Cardiac muscle cell (in vitro differentiated cells and primary cell): ENCODE measurements around the gene SGTB. TPM values are rescaled to one million over a fixed set of nuclear protein-coding genes. Genes with fewer than 3 reads are reported as not detected.
"Not testable (repeated sequence)": the region's sequence is repeated elsewhere in the genome, so short reads cannot be mapped to it uniquely, and the experiment has no call there.

Experiments used
- DNase-seq, 2 donors: peaks; one replicate each; pipeline versions ENCODE4 v3.0.0 to v3.0.0-alpha.2; 2010 to 2017; ENCODE audit warnings: low read depth in 1 of 2, low spot score in 1 of 2
- H3K27ac ChIP-seq: fragments of 200-600 bp; sonication (generic); 2 replicates; pipeline ENCODE4 v1.5.1; 2016
- H3K27me3 ChIP-seq: fragments of 200-600 bp; sonication (generic); 2 replicates; pipeline ENCODE4 v1.6.0; 2016; ENCODE audit warnings: control low read depth
- H3K36me3 ChIP-seq: fragments of 200-600 bp; sonication (generic); 2 replicates; pipeline ENCODE4 v1.5.1; 2016; ENCODE audit warnings: control low read depth
- H3K4me1 ChIP-seq: fragments of 200-600 bp; sonication (generic); 2 replicates; pipeline ENCODE4 v1.8.1; 2017; ENCODE audit warnings: low read depth, mild to moderate bottlenecking, mixed run types
- H3K4me3 ChIP-seq: fragments of 200-600 bp; sonication (generic); 2 replicates; pipeline ENCODE4 v1.5.1; 2016; ENCODE audit warnings: mild to moderate bottlenecking
- H3K9me3 ChIP-seq: fragments of 200-600 bp; sonication (generic); 2 replicates; pipeline ENCODE4 v1.5.1; 2017; ENCODE audit warnings: low read depth, mild to moderate bottlenecking, control low read depth
- polyA plus RNA-seq: library from polyadenylated mRNA; unstranded; fragments of >200 nt; fragmentation: Nextera tagmentation; extraction: Ambion mirVana; gene quantifications from 2 replicates; pipeline ENCODE4 v1.2.1, GENCODE V29; 2016
- total RNA-seq: library from RNA; depleted of rRNA; stranded (reverse); fragments of >200 nt; gene quantifications from 2 replicates; pipeline ENCODE4 v1.2.3, GENCODE V29; 2016
- TF ChIP-seq, protein P1 (sequence below): IDR thresholded peaks from 2 replicates; pipeline ENCODE4 v1.5.1; 2012; ENCODE audit warnings: low read depth, mild to moderate bottlenecking, low read length

The SGTB gene
- total and polyA plus RNA-seq, 2 experiments from 2014 or later: 2.9 to 5.9 TPM

DNA sequence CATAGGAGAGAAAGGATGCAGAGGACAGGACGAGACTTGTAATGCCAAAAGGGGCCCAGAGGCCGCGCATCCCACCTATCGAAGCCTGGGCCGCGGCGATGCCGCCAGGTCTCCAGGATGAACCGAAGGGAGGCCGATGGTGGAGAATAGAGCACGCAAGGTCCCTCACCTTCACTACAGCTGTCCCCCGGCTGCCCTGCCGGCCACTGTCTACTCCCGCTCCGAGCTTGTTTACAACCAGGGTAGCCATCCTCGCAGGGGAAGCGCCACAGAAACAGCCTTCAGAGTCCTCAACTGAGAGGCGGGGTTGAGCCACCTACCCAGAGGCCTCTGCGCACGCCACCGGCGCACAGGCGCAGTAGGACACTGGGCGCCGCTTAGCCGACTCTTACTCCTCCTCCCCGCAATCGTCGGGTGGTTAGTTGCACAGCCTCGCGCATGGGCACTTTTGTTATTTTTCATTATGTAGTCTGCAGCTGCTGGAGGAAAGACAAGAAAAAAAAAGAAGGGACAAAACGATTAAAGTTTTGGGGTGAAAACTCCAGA is 97.8 kb downstream of the SGTB start, which contains the start of gene TRIM23:
Gene TRIM23, minus strand, starts transcription at position 309 of the 546 bp plus-strand sequence. Its CDS starts 59 bp downstream, at position 250.
- Histone ChIP-seq H3K9me3 (no peaks in the 10 kb centered on the region), H3K4me3 (peak within 1 kb of the TSS; percentile 85), H3K36me3 (no peaks in the 10 kb centered on the region), H3K4me1 (peaks cover 14% of the 10 kb centered on the region), H3K27ac (peak within 1 kb of the TSS; percentile 87), H3K27me3 (no peaks in the 10 kb centered on the region)
- DNase-seq: peak; percentile 95 to 96
- TF ChIP-seq, protein P1, sequence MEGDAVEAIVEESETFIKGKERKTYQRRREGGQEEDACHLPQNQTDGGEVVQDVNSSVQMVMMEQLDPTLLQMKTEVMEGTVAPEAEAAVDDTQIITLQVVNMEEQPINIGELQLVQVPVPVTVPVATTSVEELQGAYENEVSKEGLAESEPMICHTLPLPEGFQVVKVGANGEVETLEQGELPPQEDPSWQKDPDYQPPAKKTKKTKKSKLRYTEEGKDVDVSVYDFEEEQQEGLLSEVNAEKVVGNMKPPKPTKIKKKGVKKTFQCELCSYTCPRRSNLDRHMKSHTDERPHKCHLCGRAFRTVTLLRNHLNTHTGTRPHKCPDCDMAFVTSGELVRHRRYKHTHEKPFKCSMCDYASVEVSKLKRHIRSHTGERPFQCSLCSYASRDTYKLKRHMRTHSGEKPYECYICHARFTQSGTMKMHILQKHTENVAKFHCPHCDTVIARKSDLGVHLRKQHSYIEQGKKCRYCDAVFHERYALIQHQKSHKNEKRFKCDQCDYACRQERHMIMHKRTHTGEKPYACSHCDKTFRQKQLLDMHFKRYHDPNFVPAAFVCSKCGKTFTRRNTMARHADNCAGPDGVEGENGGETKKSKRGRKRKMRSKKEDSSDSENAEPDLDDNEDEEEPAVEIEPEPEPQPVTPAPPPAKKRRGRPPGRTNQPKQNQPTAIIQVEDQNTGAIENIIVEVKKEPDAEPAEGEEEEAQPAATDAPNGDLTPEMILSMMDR: no peak

DNA sequence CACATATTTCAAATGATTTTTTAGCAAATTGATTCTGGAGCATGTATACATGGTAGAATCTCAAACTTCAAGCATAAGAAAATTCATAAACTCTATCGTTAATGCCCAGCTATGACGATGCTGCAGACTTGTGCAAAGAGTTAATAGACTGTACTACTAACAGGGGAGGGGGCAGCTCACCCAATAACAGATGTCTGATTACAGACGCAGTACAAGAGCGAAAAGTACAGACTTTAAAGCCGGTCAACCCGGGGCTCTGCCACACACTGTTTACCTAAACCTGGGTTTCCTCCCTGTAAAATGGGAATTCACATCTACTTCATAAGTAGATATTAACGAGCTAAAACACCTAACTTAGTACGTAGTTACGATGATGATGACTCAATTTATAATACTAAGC is 98.4 kb downstream of the SGTB start:
- Histone ChIP-seq H3K4me3 (peak overlapping the region; percentile 85), H3K9me3 (no peaks in the 10 kb centered on the region), H3K27me3 (no peaks in the 10 kb centered on the region), H3K4me1 (peaks cover 14% of the 10 kb centered on the region), H3K36me3 (no peaks in the 10 kb centered on the region), H3K27ac (peak overlapping the region; percentile 87)
- TF ChIP-seq, protein P1: no peak
- no peak for DNase-seq

DNA sequence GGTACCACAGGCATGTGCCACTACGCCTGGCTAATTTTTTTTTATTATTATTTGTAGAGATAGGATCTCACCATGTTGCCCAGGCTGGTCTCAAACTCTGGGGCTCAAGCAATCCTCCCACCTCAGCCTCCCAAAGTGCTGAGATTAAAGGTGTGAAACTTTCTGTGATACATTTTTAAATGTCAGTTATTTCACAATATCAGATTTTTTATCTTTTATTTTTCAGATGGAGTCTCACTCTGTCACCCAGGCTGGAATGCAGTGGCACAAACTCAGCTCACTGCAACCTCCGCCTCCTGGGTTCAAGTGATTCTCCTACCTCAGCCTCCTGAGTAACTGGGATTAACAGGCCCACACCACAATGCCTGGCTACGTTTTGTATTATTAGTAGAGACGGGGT is 99.9 kb downstream of the SGTB start:
- peaks cover 14% of the 10 kb centered on the region for H3K4me1 ChIP-seq
- H3K27ac ChIP-seq, H3K27me3 ChIP-seq, DNase-seq, H3K9me3 ChIP-seq, H3K4me3 ChIP-seq, H3K36me3 ChIP-seq: not testable (repeated sequence)

DNA sequence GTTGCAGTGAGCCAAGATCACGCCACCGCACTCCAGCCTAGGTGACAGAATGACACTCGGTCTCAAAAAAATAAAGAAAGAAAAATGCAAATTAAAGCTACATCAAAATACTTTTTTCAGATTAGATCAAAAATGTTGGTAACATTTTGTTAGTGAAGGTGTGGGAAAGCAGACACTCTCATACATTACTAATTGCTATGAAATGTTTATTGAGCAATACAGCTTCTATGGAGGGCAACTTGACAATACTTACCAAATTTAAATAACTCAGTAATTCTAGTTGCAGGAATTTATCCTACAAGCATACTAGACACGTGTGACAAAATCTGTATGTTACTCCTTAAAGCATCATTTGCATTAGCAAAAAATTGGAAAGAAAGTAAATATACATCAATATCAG is 101.9 kb downstream of the SGTB start:
- Histone ChIP-seq H3K27ac (no peak overlapping the region), H3K4me1 (peaks cover 8% of the 10 kb centered on the region), H3K36me3 (peaks cover 6% of the 10 kb centered on the region), H3K27me3 (no peaks in the 10 kb centered on the region), H3K4me3 (no peak overlapping the region), H3K9me3 (no peaks in the 10 kb centered on the region)
- DNase-seq: peak in 1 of 2 donors; percentile 8
- TF ChIP-seq, protein P1: no peak

Other genes starting within 250 kb of the SGTB start
- gene ADAMTS6, start 240.2 kb downstream of the SGTB start, total RNA-seq: 15.4 and 21.2 TPM in 2 replicates
- gene ADAMTS6, start 240.2 kb downstream of the SGTB start, polyA plus RNA-seq: 3.3 and 8.8 TPM in 2 replicates
- gene CENPK, start 158.9 kb downstream of the SGTB start, total RNA-seq: 7.1 and 10.8 TPM in 2 replicates
- 11.1 and 21.8 TPM in 2 replicates for gene CENPK, start 158.9 kb downstream of the SGTB start, polyA plus RNA-seq
- gene PPWD1, start 158.8 kb downstream of the SGTB start, total RNA-seq: 18.3 and 34.4 TPM in 2 replicates
- 27.7 and 40.1 TPM in 2 replicates for gene PPWD1, start 158.8 kb downstream of the SGTB start, polyA plus RNA-seq
- gene TRIM23, start 97.8 kb downstream of the SGTB start, total RNA-seq: 17.6 and 18.7 TPM in 2 replicates
- 14.9 and 19.6 TPM in 2 replicates for gene TRIM23, start 97.8 kb downstream of the SGTB start, polyA plus RNA-seq
- gene SHLD3, start 97.1 kb downstream of the SGTB start, total RNA-seq: 1.2 and 1.5 TPM in 2 replicates
- gene SHLD3, start 97.1 kb downstream of the SGTB start, polyA plus RNA-seq: 1.7 and 2.9 TPM in 2 replicates
- 11.3 and 19.1 TPM in 2 replicates for gene TRAPPC13, start 97.1 kb downstream of the SGTB start, total RNA-seq
- gene TRAPPC13, start 97.1 kb downstream of the SGTB start, polyA plus RNA-seq: 18.7 and 20.4 TPM in 2 replicates
- 11.2 and 14.7 TPM in 2 replicates for gene NLN, start 96 bp upstream of the SGTB start, total RNA-seq
- 19.2 and 20.0 TPM in 2 replicates for gene NLN, start 96 bp upstream of the SGTB start, polyA plus RNA-seq
- 28.9 and 35.1 TPM in 2 replicates for gene ERBIN, start 204.5 kb upstream of the SGTB start, total RNA-seq
- gene ERBIN, start 204.5 kb upstream of the SGTB start, polyA plus RNA-seq: 22.3 and 35.2 TPM in 2 replicates